Smooth muscle cell (in vitro differentiated cells): ENCODE data around the gene ZSCAN31. TPM values are rescaled to one million over a fixed set of nuclear protein-coding genes. Genes with fewer than 3 reads are reported as not detected.
"Not testable (repeated sequence)": the region's sequence is repeated elsewhere in the genome, so short reads cannot be mapped to it uniquely, and the experiment has no call there.

ENCODE experiments used
- DNase-seq: peaks from one replicate; lab custom pipeline; 2025; ENCODE audit not compliant: unreplicated experiment; lab: John Stamatoyannopoulos, UW
- H2AFZ ChIP-seq: fragments of 200-600 bp; sonication (generic); 2 replicates; pipeline ENCODE4 v1.6.0; 2016; ENCODE audit warnings: antibody characterized with exemption, low read depth, mild to moderate bottlenecking
- H3F3A ChIP-seq: fragments of 200-600 bp; sonication (generic); 2 replicates; pipeline ENCODE4 v1.6.0; 2017; ENCODE audit warnings: antibody characterized with exemption, low read depth
- H3K27ac ChIP-seq: fragments of 200-600 bp; sonication (generic); 2 replicates; pipeline ENCODE4 v1.5.1; 2016; ENCODE audit warnings: low read depth, mild to moderate bottlenecking
- H3K27me3 ChIP-seq: fragments of 200-600 bp; sonication (generic); 2 replicates; pipeline ENCODE4 v1.6.1; 2016; ENCODE audit warnings: low read depth, mild to moderate bottlenecking
- H3K36me3 ChIP-seq: fragments of 200-600 bp; sonication (generic); 2 replicates; pipeline ENCODE4 v1.5.1; 2016; ENCODE audit warnings: low read depth
- H3K4me1 ChIP-seq: fragments of 200-600 bp; sonication (generic); 2 replicates; pipeline ENCODE4 v1.5.1; 2016; ENCODE audit warnings: low read depth
- H3K4me2 ChIP-seq: fragments of 200-600 bp; sonication (generic); 2 replicates; pipeline ENCODE4 v1.6.0; 2016; ENCODE audit warnings: mild to moderate bottlenecking
- H3K4me3 ChIP-seq: fragments of 200-600 bp; sonication (generic); 2 replicates; pipeline ENCODE4 v1.5.1; 2016; ENCODE audit warnings: mild to moderate bottlenecking
- H3K79me2 ChIP-seq: fragments of 200-600 bp; sonication (generic); 2 replicates; pipeline ENCODE4 v1.6.0; 2016; ENCODE audit warnings: low read depth, mild to moderate bottlenecking
- H3K9ac ChIP-seq: fragments of 200-600 bp; sonication (generic); 2 replicates; pipeline ENCODE4 v1.6.0; 2016; ENCODE audit warnings: low read depth
- H3K9me3 ChIP-seq: fragments of 200-600 bp; sonication (generic); replicated peaks from 2 replicates; pipeline ENCODE4 v1.5.1; 2016; ENCODE audit warnings: low read depth
- H4K20me1 ChIP-seq: fragments of 200-600 bp; sonication (generic); 2 replicates; pipeline ENCODE4 v1.6.0; 2016; ENCODE audit warnings: low read depth
- WGBS: methylation state at CpG from one replicate; pipeline ENCODE4 v1.1.7; 2016; ENCODE audit warnings: low lambda C conversion rate; 5-methylcytosine and 5-hydroxymethylcytosine counted together
- polyA plus RNA-seq: library from polyadenylated mRNA; unstranded; fragments of >200 nt; fragmentation: Nextera tagmentation; extraction: Ambion mirVana; gene quantifications from 2 replicates; pipeline ENCODE4 v1.2.1, GENCODE V29; 2016
- total RNA-seq: library from RNA; depleted of rRNA; stranded (reverse); fragments of >200 nt; gene quantifications from 2 replicates; pipeline ENCODE4 v1.2.3, GENCODE V29; 2014
- TF ChIP-seq, protein P1 (sequence below): fragments of 200-600 bp; sonication (generic); IDR thresholded peaks from 2 replicates; pipeline ENCODE4 v1.5.1; 2017; ENCODE audit warnings: borderline replicate concordance, mild to moderate bottlenecking, antibody characterized with exemption; ENCODE audit not compliant: insufficient read depth, poor library complexity, severe bottlenecking

Gene ZSCAN31
- total and polyA plus RNA-seq, 2 experiments from 2014 or later, result 1.1 to 1.5 TPM

GRCh38 chr6:28326371-28326948 lies 9.5 kb downstream of the ZSCAN31 start:
- DNase-seq, result no peak
- no peak overlapping the region for H3K9ac ChIP-seq
- H3K4me1 ChIP-seq, result no peaks in the 10 kb centered on the region
- 94% methylated on average over 7 of the region's 7 CpGs for WGBS
- TF ChIP-seq, protein P1, sequence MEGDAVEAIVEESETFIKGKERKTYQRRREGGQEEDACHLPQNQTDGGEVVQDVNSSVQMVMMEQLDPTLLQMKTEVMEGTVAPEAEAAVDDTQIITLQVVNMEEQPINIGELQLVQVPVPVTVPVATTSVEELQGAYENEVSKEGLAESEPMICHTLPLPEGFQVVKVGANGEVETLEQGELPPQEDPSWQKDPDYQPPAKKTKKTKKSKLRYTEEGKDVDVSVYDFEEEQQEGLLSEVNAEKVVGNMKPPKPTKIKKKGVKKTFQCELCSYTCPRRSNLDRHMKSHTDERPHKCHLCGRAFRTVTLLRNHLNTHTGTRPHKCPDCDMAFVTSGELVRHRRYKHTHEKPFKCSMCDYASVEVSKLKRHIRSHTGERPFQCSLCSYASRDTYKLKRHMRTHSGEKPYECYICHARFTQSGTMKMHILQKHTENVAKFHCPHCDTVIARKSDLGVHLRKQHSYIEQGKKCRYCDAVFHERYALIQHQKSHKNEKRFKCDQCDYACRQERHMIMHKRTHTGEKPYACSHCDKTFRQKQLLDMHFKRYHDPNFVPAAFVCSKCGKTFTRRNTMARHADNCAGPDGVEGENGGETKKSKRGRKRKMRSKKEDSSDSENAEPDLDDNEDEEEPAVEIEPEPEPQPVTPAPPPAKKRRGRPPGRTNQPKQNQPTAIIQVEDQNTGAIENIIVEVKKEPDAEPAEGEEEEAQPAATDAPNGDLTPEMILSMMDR, result no peak
- H2AFZ ChIP-seq, result no peak overlapping the region
- H4K20me1 ChIP-seq, result no peaks in the 10 kb centered on the region
- no peak overlapping the region for H3K4me2 ChIP-seq
- peaks cover 12% of the 10 kb centered on the region for H3K9me3 ChIP-seq
- no peak overlapping the region for H3K27ac ChIP-seq
- no peaks in the 10 kb centered on the region for H3K79me2 ChIP-seq
- H3K36me3 ChIP-seq, result peaks cover 23% of the 10 kb centered on the region
- H3K4me3 ChIP-seq, result no peak overlapping the region
- no peaks in the 10 kb centered on the region for H3K27me3 ChIP-seq
- no peaks in the 10 kb centered on the region for H3F3A ChIP-seq

DNA sequence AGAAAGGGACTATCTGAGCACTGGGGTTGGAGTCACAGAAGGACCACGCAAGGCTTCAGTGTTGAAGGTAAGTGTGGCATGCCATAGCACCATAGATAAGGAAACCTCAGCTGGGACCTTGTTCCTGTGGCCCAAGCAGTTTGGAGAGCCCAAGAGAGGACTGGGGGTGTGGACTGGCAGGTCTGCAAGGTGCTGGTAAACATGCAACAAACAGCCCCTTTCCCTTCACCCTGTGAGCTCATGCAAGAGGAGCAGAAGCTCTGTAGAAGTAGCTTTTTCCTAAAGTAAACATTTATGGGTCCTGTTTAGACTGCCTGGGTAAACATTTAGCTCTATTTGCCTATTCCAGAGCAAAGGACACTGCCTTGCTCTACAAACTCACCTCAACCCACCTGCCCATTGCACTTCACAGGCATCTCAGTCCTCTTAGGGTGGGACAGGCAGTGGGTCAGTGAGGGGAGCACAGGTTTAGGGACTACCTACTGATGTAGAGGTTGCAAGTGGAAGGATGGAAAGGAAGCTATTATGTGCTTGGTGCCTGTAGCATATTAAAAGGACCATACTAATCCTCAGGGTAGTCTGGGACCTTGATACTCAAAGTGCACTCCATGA lies 12.0 kb downstream of the ZSCAN31 start:
- Histone ChIP-seq H3K9ac (no peak overlapping the region), H3K9me3 (peaks cover 12% of the 10 kb centered on the region), H3K27ac (no peak overlapping the region), H3K4me2 (no peak overlapping the region), H3K4me1 (no peaks in the 10 kb centered on the region), H3F3A (no peaks in the 10 kb centered on the region), H3K36me3 (peaks cover 23% of the 10 kb centered on the region), H3K79me2 (no peaks in the 10 kb centered on the region), H4K20me1 (no peaks in the 10 kb centered on the region), H3K4me3 (no peak overlapping the region), H2AFZ (no peak overlapping the region), H3K27me3 (no peaks in the 10 kb centered on the region)
- WGBS, result 82% methylated on average over 1 of the region's 1 CpG
- TF ChIP-seq, protein P1, result no peak
- no peak for DNase-seq

DNA sequence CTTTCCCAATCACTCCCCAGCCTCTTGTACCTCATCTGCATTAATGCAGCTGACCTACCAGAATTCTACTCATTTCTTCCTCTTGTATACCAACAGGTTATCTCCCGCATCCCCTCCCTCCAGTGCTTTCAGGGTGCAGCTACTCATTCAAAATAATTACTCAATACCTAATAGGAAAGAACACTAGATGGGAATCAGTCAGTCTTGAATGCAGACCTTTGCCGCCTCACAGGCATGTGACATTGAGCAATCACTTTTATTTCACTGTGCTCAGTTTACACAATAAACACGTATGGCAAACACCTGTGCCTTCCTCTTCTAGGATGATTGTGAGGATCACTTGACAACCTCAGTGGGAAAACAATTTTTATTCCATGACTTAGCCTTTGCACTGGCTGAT lies 13.3 kb downstream of the ZSCAN31 start:
- no peaks in the 10 kb centered on the region for H3K79me2 ChIP-seq
- 95% methylated on average over 3 of the region's 3 CpGs for WGBS
- no peak overlapping the region for H3K4me2 ChIP-seq

GRCh38 chr6:28317866-28318265 lies 18.1 kb downstream of the ZSCAN31 start:
- H2AFZ ChIP-seq, DNase-seq, H3K4me1 ChIP-seq, H3K36me3 ChIP-seq, H3K27ac ChIP-seq, H3K9ac ChIP-seq, H3K79me2 ChIP-seq, H3K9me3 ChIP-seq, H4K20me1 ChIP-seq, H3F3A ChIP-seq, H3K27me3 ChIP-seq, H3K4me3 ChIP-seq, H3K4me2 ChIP-seq: not testable (repeated sequence)
- 98% methylated on average over 8 of the region's 8 CpGs for WGBS

More for the DNA sequence above, 13.3 kb downstream of the ZSCAN31 start:
- TF ChIP-seq, protein P1, result no peak
- H4K20me1 ChIP-seq, result no peaks in the 10 kb centered on the region
- H3K4me1 ChIP-seq, result no peaks in the 10 kb centered on the region
- H3K27ac ChIP-seq, result no peak overlapping the region
- no peaks in the 10 kb centered on the region for H3K27me3 ChIP-seq
- H3K4me3 ChIP-seq, result no peak overlapping the region
- peaks cover 23% of the 10 kb centered on the region for H3K36me3 ChIP-seq
- no peak overlapping the region for H2AFZ ChIP-seq
- H3F3A ChIP-seq, result no peaks in the 10 kb centered on the region
- DNase-seq, result no peak
- no peak overlapping the region for H3K9ac ChIP-seq
- peaks cover 12% of the 10 kb centered on the region for H3K9me3 ChIP-seq
